NCI-H187 (cell line): ENCODE measurements around the gene RASAL1.

ENCODE experiments used
- DNase-seq, 2 experiments: peaks; one replicate each; lab custom pipeline; 2025; lab: John Stamatoyannopoulos, UW

Gene RASAL1

DNA sequence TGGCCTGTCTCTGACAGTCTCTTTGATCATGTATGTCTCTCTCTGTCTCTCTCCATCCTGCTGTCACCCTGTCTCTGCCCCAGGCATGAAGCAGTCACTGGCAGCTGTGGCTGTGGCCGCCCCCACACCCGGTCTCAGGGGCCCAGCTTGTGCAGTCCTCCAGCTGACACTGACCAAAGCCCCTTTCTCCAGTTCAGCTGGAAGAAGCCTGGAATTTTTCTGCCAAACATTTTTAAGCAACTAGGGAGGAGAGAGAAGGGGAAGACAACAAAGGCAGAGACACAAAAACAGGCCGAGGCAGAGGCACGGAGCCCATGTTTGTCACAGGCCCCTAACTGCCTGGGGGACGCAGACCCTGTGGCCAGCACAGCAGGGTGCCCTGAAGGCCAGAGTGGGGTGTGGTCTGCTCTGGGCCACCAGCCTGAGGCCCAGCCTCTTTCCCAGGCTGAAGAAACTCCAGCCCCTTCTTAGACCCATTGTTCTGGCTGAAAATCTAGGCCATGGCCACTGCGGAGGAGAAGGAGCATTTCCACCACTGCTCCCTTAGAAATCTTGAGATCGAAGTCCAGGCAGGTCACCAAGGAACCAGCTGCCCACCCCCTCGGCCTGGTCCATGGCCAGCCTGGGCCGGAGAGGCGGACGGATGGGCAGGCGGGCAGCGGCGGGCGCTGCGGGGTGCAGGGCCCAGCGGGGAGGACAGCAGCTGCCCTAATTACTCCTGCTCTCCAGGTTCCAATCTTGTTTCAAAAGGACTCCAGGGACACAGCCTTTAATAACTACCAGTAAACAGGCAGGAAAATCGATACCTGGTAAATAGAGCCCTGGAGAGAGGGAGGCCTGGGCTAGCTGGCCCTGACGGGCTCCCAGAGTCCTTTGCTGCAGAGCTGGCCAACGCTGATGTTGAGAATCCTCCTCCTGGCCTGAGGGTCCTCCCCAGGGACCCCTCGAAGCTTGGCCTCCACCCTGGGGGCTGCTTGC lies 64.1 kb downstream of the RASAL1 start:
- no peak for DNase-seq

DNA sequence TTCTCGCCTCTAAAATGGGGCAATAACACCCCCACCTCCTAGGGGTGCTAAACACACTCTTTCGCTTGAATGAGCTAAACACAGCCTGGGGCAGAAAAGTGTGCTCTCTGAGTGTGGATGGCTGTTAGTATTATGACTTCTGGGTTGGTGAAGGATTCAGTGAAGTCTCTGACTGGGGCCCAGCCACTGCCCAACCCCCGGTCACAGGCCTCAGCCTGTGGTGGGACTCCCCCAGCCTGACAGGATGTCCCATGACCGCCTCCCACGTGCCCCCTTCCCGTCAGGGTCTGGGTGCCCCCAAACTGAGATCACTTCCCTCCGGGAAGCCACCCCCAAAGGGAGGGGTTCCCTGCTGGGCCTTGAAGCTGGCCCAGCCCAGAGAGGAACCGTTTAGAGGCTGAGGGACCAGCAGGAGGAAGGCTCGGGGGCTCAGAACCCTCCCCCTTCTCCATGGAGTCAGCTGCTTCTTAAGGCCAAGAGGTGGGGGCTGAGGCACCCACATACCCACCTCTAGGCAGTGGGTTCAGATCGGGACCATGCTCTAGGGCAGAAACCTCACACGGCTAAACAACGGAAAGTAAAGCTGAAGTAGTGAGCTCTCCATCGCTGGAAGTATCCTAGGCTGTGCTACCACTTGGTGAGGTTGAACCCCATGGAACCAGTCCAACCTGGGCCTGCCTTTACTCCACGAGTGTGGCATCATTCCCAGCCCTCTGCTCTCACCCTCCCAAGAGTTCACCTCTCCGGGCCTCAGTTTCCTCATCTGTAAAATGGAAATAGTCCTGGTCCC lies 65.2 kb downstream of the RASAL1 start:
- no peak for DNase-seq

DNA sequence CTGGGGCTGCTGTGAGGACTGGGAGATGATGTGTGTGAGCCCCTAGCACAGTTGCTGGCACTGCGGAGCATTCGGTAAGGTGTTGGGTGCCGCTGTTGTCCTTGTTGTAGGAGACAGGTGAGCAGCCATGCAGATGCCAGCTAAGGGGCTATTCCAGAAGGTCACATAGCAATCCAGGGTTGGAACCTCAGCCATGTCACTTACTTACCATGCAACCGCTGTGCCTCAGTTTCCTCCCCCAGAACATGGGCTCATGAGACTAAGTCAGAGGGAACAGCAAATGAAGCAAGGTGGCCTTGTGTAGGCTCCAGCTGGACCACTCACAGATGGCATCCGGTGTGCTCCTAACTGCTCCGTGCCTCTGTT lies 65.8 kb downstream of the RASAL1 start:
- DNase-seq, result no peak

DNA sequence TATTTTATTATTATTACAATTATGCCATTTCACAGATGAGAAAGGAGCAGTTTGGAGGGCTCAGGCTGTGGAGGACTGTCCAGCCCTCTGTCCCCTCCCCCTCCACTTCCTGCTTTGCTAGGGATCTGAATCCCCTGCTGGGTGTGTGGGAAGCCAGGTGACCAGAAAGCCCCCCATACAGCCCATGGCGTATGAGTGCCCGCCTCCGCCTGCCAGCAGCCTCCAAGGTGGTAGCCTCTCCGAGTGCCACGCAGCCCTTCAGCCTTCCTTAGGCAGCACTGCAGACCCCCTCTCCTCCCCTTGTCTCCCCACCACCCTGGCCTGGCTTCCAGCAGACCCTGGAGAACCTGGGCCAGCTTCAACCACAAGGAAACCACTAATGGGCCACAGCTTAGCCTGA lies 66.4 kb downstream of the RASAL1 start:
- no peak for DNase-seq

GRCh38 chr12:113067987-113068935 lies 67.3 kb downstream of the RASAL1 start:
- no peak for DNase-seq

GRCh38 chr12:113066813-113067400 lies 68.7 kb downstream of the RASAL1 start:
- DNase-seq, result no peak

- no peak for DNase-seq
Observed at GRCh38 chr12:113065126-113066007, 70.2 kb downstream of the RASAL1 start.

DNA sequence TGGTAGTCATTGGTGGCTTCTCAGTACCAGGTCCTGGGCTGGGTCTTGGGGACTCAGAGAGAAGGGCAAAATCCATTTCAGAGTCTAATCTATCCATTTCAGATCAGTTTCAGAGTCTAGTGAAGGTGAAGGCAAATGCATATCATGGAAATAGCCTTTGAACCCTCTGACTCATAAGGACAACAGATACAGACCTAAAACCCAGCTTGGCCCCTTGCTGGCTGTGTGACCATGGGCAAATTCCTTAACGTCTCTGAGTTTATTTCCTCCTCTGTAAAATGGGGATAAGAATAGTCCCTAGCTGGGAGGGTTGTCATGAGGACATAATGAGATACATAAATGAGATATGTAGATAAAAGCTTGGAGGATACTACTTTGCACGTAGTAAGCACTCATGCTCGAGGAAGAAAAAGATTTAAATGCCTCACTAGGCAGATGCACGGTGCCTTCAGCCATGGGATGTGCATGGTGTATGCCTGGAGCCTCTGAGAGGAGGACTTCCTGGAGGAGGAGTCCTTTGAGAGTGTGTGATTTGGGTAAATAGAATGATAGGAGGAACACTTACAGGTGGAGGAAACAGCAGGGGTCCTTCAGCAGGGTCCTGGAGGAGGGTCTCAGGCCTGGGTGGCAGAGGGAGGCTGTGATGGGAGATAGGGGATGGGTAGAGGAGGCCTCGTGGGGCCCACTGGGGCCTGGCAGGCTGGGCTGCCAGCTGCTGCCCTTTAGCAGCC lies 71.0 kb downstream of the RASAL1 start:
- no peak for DNase-seq

DNA sequence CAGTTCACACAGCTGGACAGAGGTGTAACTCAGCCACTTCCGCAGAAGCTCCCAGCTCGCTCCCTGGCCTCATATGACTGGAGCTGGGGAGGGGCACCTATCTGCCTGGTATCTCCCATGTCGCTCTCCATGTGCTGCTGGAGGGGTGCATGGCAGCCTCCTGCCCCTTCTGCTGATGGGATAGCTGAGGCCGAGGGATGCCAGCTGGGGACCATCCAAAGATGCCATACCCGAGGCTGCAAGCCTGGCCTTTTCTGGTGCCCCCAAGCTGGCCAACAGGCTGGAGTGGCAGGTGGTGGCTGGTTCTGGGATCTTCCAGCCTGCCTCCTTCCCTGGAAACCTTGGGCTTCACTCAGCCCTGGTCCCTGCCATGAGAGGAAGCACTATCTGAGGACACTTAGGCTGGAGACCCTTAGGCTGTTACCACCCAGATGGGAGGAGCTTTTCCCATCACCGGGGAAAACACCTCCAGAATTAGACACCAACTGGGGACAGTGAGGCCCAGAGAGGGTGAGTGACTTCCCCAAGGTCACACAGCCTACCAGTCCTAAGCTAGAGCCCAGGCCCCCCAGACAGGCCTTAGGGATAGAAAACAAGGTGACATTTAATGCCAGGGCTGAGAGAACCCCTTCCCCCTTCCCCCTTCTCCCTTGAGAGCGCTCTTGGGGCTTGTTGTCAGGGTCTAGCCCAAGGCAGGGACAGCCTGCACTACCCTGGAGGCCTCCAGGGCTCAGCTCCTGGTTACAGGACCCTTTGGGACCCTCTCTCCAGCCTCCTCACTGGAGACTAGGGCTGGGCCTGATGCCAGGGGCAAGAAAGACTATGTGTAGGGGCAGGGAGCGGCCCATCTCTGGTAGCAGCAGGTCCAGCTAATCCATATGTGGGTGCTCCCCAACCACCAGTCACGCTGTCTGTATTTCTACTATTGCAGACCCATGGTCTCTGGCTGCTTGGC lies 71.9 kb downstream of the RASAL1 start:
- DNase-seq, result no peak

DNA sequence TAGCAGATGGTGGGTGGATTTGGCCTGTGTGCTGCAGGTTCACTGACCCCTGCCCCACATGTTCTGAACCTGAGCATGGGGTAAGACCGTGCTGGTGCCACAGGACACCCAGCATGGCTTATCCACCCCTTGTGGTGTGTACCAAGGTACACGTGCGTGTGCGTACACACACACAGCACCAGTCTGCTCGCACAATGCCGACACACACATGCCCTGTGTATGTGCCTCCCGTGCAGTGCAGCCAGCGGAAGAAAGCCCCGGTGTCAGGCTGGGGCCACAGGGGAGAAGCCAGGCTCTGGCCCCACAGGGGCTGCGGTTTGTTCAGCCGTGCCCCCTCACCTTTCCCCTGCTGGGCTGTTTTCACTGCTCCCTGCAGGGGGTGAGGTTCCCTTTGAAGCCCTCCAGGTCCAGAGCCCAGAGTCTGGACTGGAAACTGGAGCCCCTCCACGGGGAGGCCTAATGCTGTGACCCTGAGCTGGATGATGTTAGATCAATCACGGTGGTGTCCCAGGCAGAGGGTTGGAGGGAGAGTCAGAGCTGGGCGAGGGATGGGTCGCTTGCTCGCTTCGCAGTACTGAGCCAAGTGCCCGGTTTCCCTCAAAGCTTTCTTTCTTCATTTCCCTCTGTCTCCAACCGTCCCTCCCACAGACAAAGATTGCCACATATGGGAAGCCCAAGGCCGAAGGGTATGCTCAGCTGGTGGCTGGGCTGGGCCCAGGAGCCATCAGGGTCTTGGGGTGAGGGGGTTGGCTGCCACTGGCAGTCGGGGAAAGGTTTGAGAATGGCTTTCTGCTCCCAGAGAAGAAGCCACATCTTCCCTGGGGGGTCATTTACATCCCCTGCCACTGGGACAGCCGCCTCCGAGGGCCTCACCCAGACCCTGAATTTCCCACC lies 72.8 kb downstream of the RASAL1 start:
- no peak for DNase-seq

DNA sequence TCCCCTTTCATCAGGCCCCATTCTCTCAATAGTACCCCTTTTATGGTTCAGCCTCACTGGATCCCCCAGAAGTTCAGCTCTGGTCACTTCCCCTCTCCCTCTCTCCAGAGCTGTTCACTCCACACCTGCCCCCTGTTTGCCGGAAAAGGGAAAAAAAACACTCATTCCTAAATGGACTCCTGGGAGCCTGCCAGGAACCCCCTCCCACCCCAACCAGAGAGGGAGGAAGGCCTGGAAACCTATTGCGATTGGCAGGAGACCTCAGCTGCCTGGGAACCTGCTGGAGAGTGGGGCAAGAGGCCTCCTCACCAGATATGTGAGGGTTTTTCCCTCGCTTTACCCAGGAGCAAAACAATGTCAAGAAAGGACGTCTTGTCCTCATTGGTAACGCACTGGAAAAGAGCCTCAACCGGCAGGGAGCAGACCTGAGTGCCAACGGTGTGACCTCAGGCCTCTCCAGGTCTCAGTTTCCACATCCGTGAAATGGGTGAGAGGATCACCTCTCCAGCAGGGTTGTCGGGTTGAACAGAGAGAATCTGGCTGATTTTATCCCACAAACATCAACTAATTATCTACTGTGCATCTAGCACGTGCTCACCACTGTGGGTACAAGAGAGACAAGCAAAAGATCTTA lies 74.4 kb downstream of the RASAL1 start:
- no peak for DNase-seq

- no peak for DNase-seq
Observed at GRCh38 chr12:113060336-113060960, 75.1 kb downstream of the RASAL1 start.

GRCh38 chr12:113059071-113059595 lies 76.4 kb downstream of the RASAL1 start:
- no peak for DNase-seq

- no peak for DNase-seq
Observed at GRCh38 chr12:113058553-113058952, 77.0 kb downstream of the RASAL1 start.

GRCh38 chr12:113057565-113058485 lies 77.7 kb downstream of the RASAL1 start:
- no peak for DNase-seq
